Measurements from ENCODE around the gene MARK2. TPM values are rescaled to one million over a fixed set of nuclear protein-coding genes. Genes with fewer than 3 reads are reported as not detected.

Gene MARK2
- total RNA-seq, 1 experiment from 2014 or later = 39.8 TPM

DNA sequence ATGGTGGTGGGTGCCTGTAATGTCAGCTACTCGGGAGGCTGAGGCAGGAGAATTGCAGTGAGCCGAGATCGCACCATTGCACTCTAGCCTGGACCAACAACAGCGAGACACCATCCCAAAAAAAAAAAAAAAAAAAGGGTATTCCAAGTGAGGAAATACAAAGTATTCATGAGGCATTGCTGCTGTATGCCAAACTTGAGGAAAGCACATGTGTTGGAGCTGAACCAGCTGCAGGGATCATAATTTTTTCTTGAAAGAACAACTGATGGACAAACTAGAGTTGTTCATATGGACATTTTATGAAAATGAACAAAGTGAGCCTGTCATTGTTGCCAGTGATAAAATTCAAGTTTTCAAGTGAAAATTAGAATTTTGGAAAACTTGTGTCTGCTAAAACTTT lies 15.8 kb downstream of the MARK2 start:
- ATAC-seq = no peak
- Histone ChIP-seq H3K9ac (ENCODE audit: low read length) (no peak overlapping the region), H3K27me3 (ENCODE audit: insufficient read depth, low read length) (no peaks in the 10 kb centered on the region), H3K36me3 (ENCODE audit: control insufficient read depth in 1 of 2, insufficient read depth in 2 of 2, low read length in 2 of 2) (no peaks in the 10 kb centered on the region), H3K4me1 (ENCODE audit: control insufficient read depth in 1 of 2, insufficient read depth in 2 of 2, low read length in 2 of 2) (no peaks in the 10 kb centered on the region; a peak in 1 of 4 replicates), H3K27ac (ENCODE audit: low read depth, low read length) (no peak overlapping the region), H3K9me2 (ENCODE audit: insufficient read depth) (no peaks in the 10 kb centered on the region), H4K20me1 (ENCODE audit: insufficient read depth) (peaks cover 9% of the 10 kb centered on the region; the same call in 1 of the 2 replicates), H3K4me2 (ENCODE audit: low read length) (no peak overlapping the region), H3K79me2 (ENCODE audit: insufficient read depth, low read length) (peaks cover 93% of the 10 kb centered on the region), H3K4me3 (replicated peaks in 1 of 2; ENCODE audit: low read depth in 1 of 2, low read length in 2 of 2) (no peak overlapping the region), H2AFZ (ENCODE audit: low read depth, low read length, poor library complexity, severe bottlenecking) (no peak overlapping the region), H3K9me3 (ENCODE audit: control insufficient read depth in 1 of 2, insufficient read depth in 1 of 2, low read depth in 1 of 2, low read length in 2 of 2) (no peaks in the 10 kb centered on the region)
- TF ChIP-seq ZNF274 (IDR thresholded peaks at IDR 0.05; ENCODE audit: low read depth, low read length) (no peak), SP1 (IDR thresholded peaks at IDR 0.05; ENCODE audit: low read depth) (no peak)
- RAD21 ChIA-PET (ENCODE audit: low non-redundant PET in 1 of 2, low total read pairs in 2 of 2, uncharacterized antibody in 2 of 2, unreplicated experiment in 2 of 2) = no interaction called here
- CTCF ChIA-PET = no interaction called here
- DNase-seq (ENCODE audit: low read depth, low spot score) = no peak
- POLR2A ChIA-PET = no interaction called here
- BruUV-seq (replicated peaks) = no TSS peak
- intact Hi-C loops (cut with micrococcal nuclease) = no loop called here

DNA sequence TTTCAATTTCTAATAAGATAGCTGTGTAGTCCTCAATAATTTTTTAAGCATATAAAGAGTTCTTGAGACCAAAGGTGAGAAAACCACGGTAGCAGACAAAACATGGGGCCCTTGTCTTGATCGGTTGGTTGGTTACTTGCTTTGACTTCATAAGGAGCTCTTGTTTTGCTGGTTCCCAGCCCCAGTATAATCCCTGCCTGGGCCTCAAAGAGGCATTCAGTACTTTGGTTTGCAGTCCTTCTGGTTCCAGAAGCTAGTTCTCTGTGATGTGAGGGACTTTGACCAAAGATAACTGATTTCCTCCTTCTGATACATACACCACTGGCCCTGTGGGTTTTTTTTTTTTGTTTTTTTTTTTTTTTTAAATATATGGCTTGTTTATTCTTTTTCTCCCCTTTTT lies 17.1 kb downstream of the MARK2 start:
- Histone ChIP-seq H2AFZ (ENCODE audit: low read depth, low read length, poor library complexity, severe bottlenecking) (no peak overlapping the region), H3K36me3 (ENCODE audit: control insufficient read depth in 1 of 2, insufficient read depth in 2 of 2, low read length in 2 of 2) (no peaks in the 10 kb centered on the region), H3K27ac (ENCODE audit: low read depth, low read length) (no peak overlapping the region), H3K9me3 (ENCODE audit: control insufficient read depth in 1 of 2, insufficient read depth in 1 of 2, low read depth in 1 of 2, low read length in 2 of 2) (no peaks in the 10 kb centered on the region), H3K4me1 (ENCODE audit: control insufficient read depth in 1 of 2, insufficient read depth in 2 of 2, low read length in 2 of 2) (no peaks in the 10 kb centered on the region; a peak in 1 of 4 replicates), H3K4me3 (replicated peaks in 1 of 2; ENCODE audit: low read depth in 1 of 2, low read length in 2 of 2) (no peak overlapping the region), H3K9ac (ENCODE audit: low read length) (no peak overlapping the region), H4K20me1 (ENCODE audit: insufficient read depth) (peaks cover 9% of the 10 kb centered on the region; the same call in 1 of the 2 replicates), H3K4me2 (ENCODE audit: low read length) (no peak overlapping the region), H3K79me2 (ENCODE audit: insufficient read depth, low read length) (peaks cover 91% of the 10 kb centered on the region), H3K27me3 (ENCODE audit: insufficient read depth, low read length) (no peaks in the 10 kb centered on the region), H3K9me2 (ENCODE audit: insufficient read depth) (no peaks in the 10 kb centered on the region)
- ChIA-PET POLR2A (no interaction called here), CTCF (interaction anchor here (0.6 kb wide), 1 partner anchor 1626 kb away, joined by 3 read pairs; no protein-coding TSS in a partner anchor), RAD21 (ENCODE audit: low non-redundant PET in 1 of 2, low total read pairs in 2 of 2, uncharacterized antibody in 2 of 2, unreplicated experiment in 2 of 2) (no interaction called here)
- ATAC-seq = no peak
- no peak for DNase-seq (ENCODE audit: low read depth, low spot score)
- no peak for TF ChIP-seq SRF (IDR thresholded peaks at IDR 0.05; ENCODE audit: low read depth)
- no peak for TF ChIP-seq ZNF274 (IDR thresholded peaks at IDR 0.05; ENCODE audit: low read depth, low read length)
- no peak for TF ChIP-seq JUND (IDR thresholded peaks at IDR 0.05)
- TF ChIP-seq, protein P1, sequence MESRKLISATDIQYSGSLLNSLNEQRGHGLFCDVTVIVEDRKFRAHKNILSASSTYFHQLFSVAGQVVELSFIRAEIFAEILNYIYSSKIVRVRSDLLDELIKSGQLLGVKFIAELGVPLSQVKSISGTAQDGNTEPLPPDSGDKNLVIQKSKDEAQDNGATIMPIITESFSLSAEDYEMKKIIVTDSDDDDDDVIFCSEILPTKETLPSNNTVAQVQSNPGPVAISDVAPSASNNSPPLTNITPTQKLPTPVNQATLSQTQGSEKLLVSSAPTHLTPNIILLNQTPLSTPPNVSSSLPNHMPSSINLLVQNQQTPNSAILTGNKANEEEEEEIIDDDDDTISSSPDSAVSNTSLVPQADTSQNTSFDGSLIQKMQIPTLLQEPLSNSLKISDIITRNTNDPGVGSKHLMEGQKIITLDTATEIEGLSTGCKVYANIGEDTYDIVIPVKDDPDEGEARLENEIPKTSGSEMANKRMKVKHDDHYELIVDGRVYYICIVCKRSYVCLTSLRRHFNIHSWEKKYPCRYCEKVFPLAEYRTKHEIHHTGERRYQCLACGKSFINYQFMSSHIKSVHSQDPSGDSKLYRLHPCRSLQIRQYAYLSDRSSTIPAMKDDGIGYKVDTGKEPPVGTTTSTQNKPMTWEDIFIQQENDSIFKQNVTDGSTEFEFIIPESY (IDR thresholded peaks at IDR 0.05; ENCODE audit: extremely low read depth, insufficient replicate concordance, low read length) = no peak
- TF ChIP-seq EZH2 (IDR thresholded peaks at IDR 0.05) = no peak
- TF ChIP-seq SP1 (IDR thresholded peaks at IDR 0.05; ENCODE audit: low read depth) = no peak
- TF ChIP-seq, protein P2, sequence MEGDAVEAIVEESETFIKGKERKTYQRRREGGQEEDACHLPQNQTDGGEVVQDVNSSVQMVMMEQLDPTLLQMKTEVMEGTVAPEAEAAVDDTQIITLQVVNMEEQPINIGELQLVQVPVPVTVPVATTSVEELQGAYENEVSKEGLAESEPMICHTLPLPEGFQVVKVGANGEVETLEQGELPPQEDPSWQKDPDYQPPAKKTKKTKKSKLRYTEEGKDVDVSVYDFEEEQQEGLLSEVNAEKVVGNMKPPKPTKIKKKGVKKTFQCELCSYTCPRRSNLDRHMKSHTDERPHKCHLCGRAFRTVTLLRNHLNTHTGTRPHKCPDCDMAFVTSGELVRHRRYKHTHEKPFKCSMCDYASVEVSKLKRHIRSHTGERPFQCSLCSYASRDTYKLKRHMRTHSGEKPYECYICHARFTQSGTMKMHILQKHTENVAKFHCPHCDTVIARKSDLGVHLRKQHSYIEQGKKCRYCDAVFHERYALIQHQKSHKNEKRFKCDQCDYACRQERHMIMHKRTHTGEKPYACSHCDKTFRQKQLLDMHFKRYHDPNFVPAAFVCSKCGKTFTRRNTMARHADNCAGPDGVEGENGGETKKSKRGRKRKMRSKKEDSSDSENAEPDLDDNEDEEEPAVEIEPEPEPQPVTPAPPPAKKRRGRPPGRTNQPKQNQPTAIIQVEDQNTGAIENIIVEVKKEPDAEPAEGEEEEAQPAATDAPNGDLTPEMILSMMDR (IDR thresholded peaks at IDR 0.05 in 2 of 3, conservative IDR thresholded peaks at IDR 0.05 in 1 of 3; ENCODE audit: borderline replicate concordance in 1 of 3, insufficient read depth in 1 of 3, low read depth in 2 of 3, low read length in 2 of 3) = no peak
- TF ChIP-seq, protein P3, sequence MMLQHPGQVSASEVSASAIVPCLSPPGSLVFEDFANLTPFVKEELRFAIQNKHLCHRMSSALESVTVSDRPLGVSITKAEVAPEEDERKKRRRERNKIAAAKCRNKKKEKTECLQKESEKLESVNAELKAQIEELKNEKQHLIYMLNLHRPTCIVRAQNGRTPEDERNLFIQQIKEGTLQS (IDR thresholded peaks at IDR 0.05) = no peak
- TF ChIP-seq POLR2A (IDR thresholded peaks at IDR 0.05; ENCODE audit: borderline replicate concordance, extremely low read depth, insufficient read depth, insufficient read length) = no peak
- no peak for TF ChIP-seq TCF7L2 (IDR thresholded peaks at IDR 0.05; ENCODE audit: borderline replicate concordance, extremely low read depth, insufficient read depth, insufficient read length)
- TF ChIP-seq, protein P4, sequence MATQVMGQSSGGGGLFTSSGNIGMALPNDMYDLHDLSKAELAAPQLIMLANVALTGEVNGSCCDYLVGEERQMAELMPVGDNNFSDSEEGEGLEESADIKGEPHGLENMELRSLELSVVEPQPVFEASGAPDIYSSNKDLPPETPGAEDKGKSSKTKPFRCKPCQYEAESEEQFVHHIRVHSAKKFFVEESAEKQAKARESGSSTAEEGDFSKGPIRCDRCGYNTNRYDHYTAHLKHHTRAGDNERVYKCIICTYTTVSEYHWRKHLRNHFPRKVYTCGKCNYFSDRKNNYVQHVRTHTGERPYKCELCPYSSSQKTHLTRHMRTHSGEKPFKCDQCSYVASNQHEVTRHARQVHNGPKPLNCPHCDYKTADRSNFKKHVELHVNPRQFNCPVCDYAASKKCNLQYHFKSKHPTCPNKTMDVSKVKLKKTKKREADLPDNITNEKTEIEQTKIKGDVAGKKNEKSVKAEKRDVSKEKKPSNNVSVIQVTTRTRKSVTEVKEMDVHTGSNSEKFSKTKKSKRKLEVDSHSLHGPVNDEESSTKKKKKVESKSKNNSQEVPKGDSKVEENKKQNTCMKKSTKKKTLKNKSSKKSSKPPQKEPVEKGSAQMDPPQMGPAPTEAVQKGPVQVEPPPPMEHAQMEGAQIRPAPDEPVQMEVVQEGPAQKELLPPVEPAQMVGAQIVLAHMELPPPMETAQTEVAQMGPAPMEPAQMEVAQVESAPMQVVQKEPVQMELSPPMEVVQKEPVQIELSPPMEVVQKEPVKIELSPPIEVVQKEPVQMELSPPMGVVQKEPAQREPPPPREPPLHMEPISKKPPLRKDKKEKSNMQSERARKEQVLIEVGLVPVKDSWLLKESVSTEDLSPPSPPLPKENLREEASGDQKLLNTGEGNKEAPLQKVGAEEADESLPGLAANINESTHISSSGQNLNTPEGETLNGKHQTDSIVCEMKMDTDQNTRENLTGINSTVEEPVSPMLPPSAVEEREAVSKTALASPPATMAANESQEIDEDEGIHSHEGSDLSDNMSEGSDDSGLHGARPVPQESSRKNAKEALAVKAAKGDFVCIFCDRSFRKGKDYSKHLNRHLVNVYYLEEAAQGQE (IDR thresholded peaks at IDR 0.05; ENCODE audit: low read depth) = no peak
- intact Hi-C loops (cut with micrococcal nuclease) = no loop called here
- no TSS peak for BruUV-seq (replicated peaks)
